K562 (cell line): Measurements from ENCODE around the gene ILK. TPM values are rescaled to one million over a fixed set of nuclear protein-coding genes. Genes with fewer than 3 reads are reported as not detected.

Experiments
- ATAC-seq: fragments of 200-7000 bp; cut with Tn5 transposase; 3 replicates; pipeline ENCODE4 v1.9.1; 2020; ENCODE audit warnings: moderate library complexity
- BruUV-seq: library from RNA; stranded (reverse); fragments of 400-500 nt; replicated peaks from 2 replicates; lab custom pipeline; 2021; lab: Mats Ljungman, UMichigan
- CTCF ChIA-PET: fragments of 300-600 bp; formaldehyde crosslinking; extraction: SDS; loops from one replicate; lab custom pipeline; 2021; ENCODE audit warnings: low intra/inter-chr PET ratio; lab: Yijun Ruan, JAX
- POLR2A ChIA-PET: fragments of 300-600, 350-650 bp; sonication (Branson Sonifier 250); formaldehyde crosslinking; extraction: SDS; loops from one replicate; lab custom pipeline; 2021; ENCODE audit warnings: antibody characterized with exemption, inconsistent platforms; lab: Yijun Ruan, JAX
- DNase-seq, 4 experiments: peaks; one replicate each; pipeline versions ENCODE4 v3.0.0 to v3.0.0-alpha.2; 2011 to 2018; ENCODE audit warnings: low spot score in 3 of 4, mixed read lengths in 3 of 4; ENCODE audit errors: extremely low read depth in 1 of 4
- FAIRE-seq: peaks from 2 replicates; lab custom pipeline; 2011; peaks lifted over from hg19 to GRCh38; lab: Jason Lieb, UNC
- H2AFZ ChIP-seq: 2 replicates; pipeline ENCODE4 v1.6.0; 2011; ENCODE audit warnings: low read depth, low read length, control low read depth, inconsistent platforms
- H3K27ac ChIP-seq: fragments of 200-600 bp; 3 replicates; pipeline ENCODE4 v1.8.0; 2011; ENCODE audit warnings: low read depth, mild to moderate bottlenecking, control low read depth, inconsistent platforms, low read length, moderate library complexity, mixed read lengths; ENCODE audit errors: extremely low read depth
- H3K27me3 ChIP-seq, 2 experiments: fragments of 300-600 bp in 1 of 2; 2 replicates in 1 of 2; 3 replicates in 1 of 2; pipeline versions ENCODE4 v1.6.0 to v1.8.0; 2011; ENCODE audit warnings: inconsistent platforms in 2 of 2, low read length in 2 of 2, mild to moderate bottlenecking in 1 of 2, mixed read lengths in 1 of 2, moderate library complexity in 1 of 2; ENCODE audit not compliant: control insufficient read depth in 2 of 2, insufficient read depth in 2 of 2
- H3K36me3 ChIP-seq: fragments of 300-600 bp; 3 replicates; pipeline ENCODE4 v1.8.0; 2011; ENCODE audit warnings: mild to moderate bottlenecking, low read length, inconsistent platforms; ENCODE audit not compliant: control insufficient read depth, insufficient read depth
- H3K4me1 ChIP-seq, 2 experiments: fragments of 200-600 bp in 1 of 2; replicated peaks in 1 of 2; 2 replicates in 1 of 2; 3 replicates in 1 of 2; pipeline versions ENCODE4 v1.5.1 to v1.8.0; 2011; ENCODE audit warnings: inconsistent platforms in 2 of 2, low read length in 2 of 2, mild to moderate bottlenecking in 1 of 2, mixed read lengths in 1 of 2, moderate library complexity in 1 of 2; ENCODE audit not compliant: control insufficient read depth in 2 of 2, insufficient read depth in 2 of 2
- H3K4me2 ChIP-seq: 2 replicates; pipeline ENCODE4 v1.6.1; 2011; ENCODE audit warnings: low read length, control low read depth, inconsistent platforms, mixed read lengths; ENCODE audit not compliant: insufficient read depth
- H3K4me3 ChIP-seq: fragments of 200-600 bp; sonication (generic), shearing (Covaris generic); 2 replicates; pipeline ENCODE4 v1.5.1; 2016; ENCODE audit warnings: control low read depth, inconsistent platforms
- H3K79me2 ChIP-seq: fragments of 200-600 bp; 3 replicates; pipeline ENCODE4 v1.8.0; 2011; ENCODE audit warnings: low read length, inconsistent platforms; ENCODE audit not compliant: control insufficient read depth, insufficient read depth
- H3K9ac ChIP-seq, 2 experiments: 2 replicates each; pipeline versions ENCODE4 v1.6.0 to v1.6.1; 2011; ENCODE audit warnings: low read depth in 2 of 2, low read length in 2 of 2, control low read depth in 1 of 2, inconsistent platforms in 1 of 2, mild to moderate bottlenecking in 1 of 2, mixed read lengths in 1 of 2; ENCODE audit not compliant: insufficient read depth in 1 of 2
- H3K9me1 ChIP-seq: one replicate; pipeline ENCODE4 v1.6.0; 2011; ENCODE audit warnings: inconsistent platforms, mild to moderate bottlenecking, low read length, moderate library complexity; ENCODE audit not compliant: control insufficient read depth, insufficient read depth
- H3K9me3 ChIP-seq: replicated peaks from 2 replicates; pipeline ENCODE4 v1.5.1; 2011; ENCODE audit warnings: low read depth, low read length, inconsistent platforms; ENCODE audit not compliant: control insufficient read depth, insufficient read depth
- H4K20me1 ChIP-seq: replicated peaks from 2 replicates; pipeline ENCODE4 v1.6.1; 2011; ENCODE audit warnings: low read length, inconsistent platforms, mixed read lengths; ENCODE audit not compliant: control insufficient read depth, insufficient read depth
- ARNT ChIP-seq, 2 experiments: fragments of 450-650 bp; IDR thresholded peaks; 2 replicates each; pipeline ENCODE4 v1.6.1; 2016; ENCODE audit warnings: mild to moderate bottlenecking in 1 of 2
- CBX5 ChIP-seq: IDR thresholded peaks from 2 replicates; pipeline ENCODE4 v1.6.1; 2014; ENCODE audit warnings: low read depth, borderline replicate concordance
- CHD1 ChIP-seq: fragments of 200-600 bp; sonication (generic); IDR thresholded peaks from one replicate; pipeline ENCODE4 v1.6.1; 2012; ENCODE audit warnings: mild to moderate bottlenecking, moderate library complexity, low read length, inconsistent platforms
- ILK ChIP-seq: fragments of 450-650 bp; IDR thresholded peaks from 2 replicates; pipeline ENCODE4 v1.6.1; 2016; ENCODE audit warnings: missing genetic modification characterization, low read depth, mild to moderate bottlenecking, missing compliant biosample characterization, moderate library complexity, borderline replicate concordance
- RFX5 ChIP-seq: IDR thresholded peaks from 2 replicates; pipeline ENCODE4 v1.6.1; 2011; ENCODE audit warnings: low read depth, mild to moderate bottlenecking, improper control_type of control experiment, low read length
- ZNF41 ChIP-seq: fragments of 250-450 bp; sonication (Bioruptor Pico); conservative IDR thresholded peaks from 2 replicates; pipeline ENCODE4 v1.4.0; 2020; ENCODE audit warnings: mild to moderate bottlenecking
- WGBS: fragments of 100-300 bp; shearing (Covaris generic); methylation state at CpG from one replicate; pipeline ENCODE4 v1.1.6; 2016; ENCODE audit warnings: low coverage, mixed read lengths; ENCODE audit not compliant: insufficient coverage; ENCODE audit errors: missing lambda C conversion rate; 5-methylcytosine and 5-hydroxymethylcytosine counted together
- in situ Hi-C: fragments of 300-500 bp; cut with MboI; formaldehyde crosslinking; loops from 4 replicates; pipeline ENCODE4 v1.15.0; 2018; ENCODE audit warnings: inconsistent platforms, mixed read lengths
- intact Hi-C: fragments of 100-400 bp; cut with micrococcal nuclease; formaldehyde crosslinking; loops from 2 replicates; pipeline ENCODE4 v1.14.2; 2022
- polyA plus RNA-seq, 8 experiments: library from polyadenylated mRNA; depleted of rRNA in 4 of 8; stranded (reverse) in 5 of 8; unstranded in 3 of 8; fragments of >200 nt; fragmentation: Nextera tagmentation in 2 of 8; fragmentation: Illumina TruSeq in 1 of 8; extraction: Ambion mirVana in 2 of 8; extraction: Trizol in 1 of 8; gene quantifications; 2 replicates each; pipeline versions ENCODE4 v1.2.1 to v1.2.3, GENCODE V29; 2011 to 2014; ENCODE audit warnings: inconsistent platforms in 1 of 8, missing spikeins in 1 of 8
- total RNA-seq, 7 experiments: library from RNA; depleted of rRNA in 6 of 7; stranded (reverse); fragments of >200 nt in 6 of 7; fragmentation: Illumina TruSeq in 2 of 7; extraction: Trizol in 2 of 7; gene quantifications; 2 replicates each; pipeline versions ENCODE4 v1.2.1 to v1.2.3, GENCODE V29; 2011 to 2021; ENCODE audit warnings: low replicate concordance in 1 of 7
- TF ChIP-seq, protein P1 (sequence below): fragments of 250-450 bp; sonication (Bioruptor Pico); IDR thresholded peaks from 2 replicates; pipeline ENCODE4 v1.4.0; 2020

The ILK gene
- total and polyA plus RNA-seq, 9 of the 15 experiments (the other 6 are each of a cell fraction or from before 2014, with no cell fraction given) = 43.3 to 95.9 (median 58.9) TPM

DNA sequence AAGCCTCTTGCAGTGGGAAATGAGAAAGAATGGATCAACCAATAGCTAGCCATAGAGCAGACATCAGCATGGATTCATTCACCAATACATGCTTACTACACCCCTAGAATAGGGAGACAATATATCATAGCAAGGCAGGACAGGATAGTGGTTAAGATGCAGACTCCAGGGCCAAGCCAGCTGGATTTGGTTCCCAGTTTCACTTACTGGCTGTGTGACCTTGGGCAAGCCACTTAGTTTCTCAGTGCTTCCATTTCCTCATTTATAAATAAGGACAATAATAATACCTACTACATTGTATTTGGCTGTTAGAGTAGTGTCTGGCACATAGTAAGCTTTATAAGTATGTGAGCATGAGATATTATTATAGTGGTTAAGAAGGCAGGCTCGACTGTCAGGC, 44.9 kb downstream of the ILK start:
- Histone ChIP-seq H3K79me2 (no peaks in the 10 kb centered on the region), H4K20me1 (no peaks in the 10 kb centered on the region), H2AFZ (no peak overlapping the region), H3K4me1 (peaks cover 20 to 43% of the 10 kb centered on the region in 2 experiments), H3K4me2 (no peak overlapping the region), H3K27ac (no peak overlapping the region), H3K4me3 (no peak overlapping the region), H3K9me1 (no peaks in the 10 kb centered on the region), H3K9ac (no peak overlapping the region), H3K9me3 (no peaks in the 10 kb centered on the region), H3K27me3 (no peaks in the 10 kb centered on the region; a peak in 1 of 5 replicates), H3K36me3 (no peaks in the 10 kb centered on the region)
- DNase-seq = no peak
- intact Hi-C loops (no loop called here), in situ Hi-C loops (no loop called here)
- ATAC-seq = no peak
- ChIA-PET POLR2A (interaction anchor here (1.0 to 3.1 kb wide), 3 partner anchors 10 to 21 kb away, joined by 3 to 12 read pairs (median 4); no protein-coding TSS in a partner anchor), CTCF (no interaction called here)
- 38% methylated on average over 1 of the region's 1 CpG for WGBS
- no TSS peak for BruUV-seq
- TF ChIP-seq CBX5 = no peak
- TF ChIP-seq ILK (tag) = no peak
- TF ChIP-seq ZNF41 (CRISPR knock-in tag) = no peak
- no peak for TF ChIP-seq RFX5
- no peak for TF ChIP-seq CHD1
- no peak for TF ChIP-seq ARNT (IDR thresholded peaks at IDR 0.05)
- TF ChIP-seq, protein P1, sequence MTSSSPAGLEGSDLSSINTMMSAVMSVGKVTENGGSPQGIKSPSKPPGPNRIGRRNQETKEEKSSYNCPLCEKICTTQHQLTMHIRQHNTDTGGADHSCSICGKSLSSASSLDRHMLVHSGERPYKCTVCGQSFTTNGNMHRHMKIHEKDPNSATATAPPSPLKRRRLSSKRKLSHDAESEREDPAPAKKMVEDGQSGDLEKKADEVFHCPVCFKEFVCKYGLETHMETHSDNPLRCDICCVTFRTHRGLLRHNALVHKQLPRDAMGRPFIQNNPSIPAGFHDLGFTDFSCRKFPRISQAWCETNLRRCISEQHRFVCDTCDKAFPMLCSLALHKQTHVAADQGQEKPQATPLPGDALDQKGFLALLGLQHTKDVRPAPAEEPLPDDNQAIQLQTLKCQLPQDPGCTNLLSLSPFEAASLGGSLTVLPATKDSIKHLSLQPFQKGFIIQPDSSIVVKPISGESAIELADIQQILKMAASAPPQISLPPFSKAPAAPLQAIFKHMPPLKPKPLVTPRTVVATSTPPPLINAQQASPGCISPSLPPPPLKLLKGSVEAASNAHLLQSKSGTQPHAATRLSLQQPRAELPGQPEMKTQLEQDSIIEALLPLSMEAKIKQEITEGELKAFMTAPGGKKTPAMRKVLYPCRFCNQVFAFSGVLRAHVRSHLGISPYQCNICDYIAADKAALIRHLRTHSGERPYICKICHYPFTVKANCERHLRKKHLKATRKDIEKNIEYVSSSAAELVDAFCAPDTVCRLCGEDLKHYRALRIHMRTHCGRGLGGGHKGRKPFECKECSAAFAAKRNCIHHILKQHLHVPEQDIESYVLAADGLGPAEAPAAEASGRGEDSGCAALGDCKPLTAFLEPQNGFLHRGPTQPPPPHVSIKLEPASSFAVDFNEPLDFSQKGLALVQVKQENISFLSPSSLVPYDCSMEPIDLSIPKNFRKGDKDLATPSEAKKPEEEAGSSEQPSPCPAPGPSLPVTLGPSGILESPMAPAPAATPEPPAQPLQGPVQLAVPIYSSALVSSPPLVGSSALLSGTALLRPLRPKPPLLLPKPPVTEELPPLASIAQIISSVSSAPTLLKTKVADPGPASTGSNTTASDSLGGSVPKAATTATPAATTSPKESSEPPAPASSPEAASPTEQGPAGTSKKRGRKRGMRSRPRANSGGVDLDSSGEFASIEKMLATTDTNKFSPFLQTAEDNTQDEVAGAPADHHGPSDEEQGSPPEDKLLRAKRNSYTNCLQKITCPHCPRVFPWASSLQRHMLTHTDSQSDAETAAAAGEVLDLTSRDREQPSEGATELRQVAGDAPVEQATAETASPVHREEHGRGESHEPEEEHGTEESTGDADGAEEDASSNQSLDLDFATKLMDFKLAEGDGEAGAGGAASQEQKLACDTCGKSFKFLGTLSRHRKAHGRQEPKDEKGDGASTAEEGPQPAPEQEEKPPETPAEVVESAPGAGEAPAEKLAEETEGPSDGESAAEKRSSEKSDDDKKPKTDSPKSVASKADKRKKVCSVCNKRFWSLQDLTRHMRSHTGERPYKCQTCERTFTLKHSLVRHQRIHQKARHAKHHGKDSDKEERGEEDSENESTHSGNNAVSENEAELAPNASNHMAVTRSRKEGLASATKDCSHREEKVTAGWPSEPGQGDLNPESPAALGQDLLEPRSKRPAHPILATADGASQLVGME (CRISPR knock-in tag) = no peak
- no peak for FAIRE-seq
